DLD1 (cell line): Measurements from ENCODE around the gene NKRF.
"Not testable (repeated sequence)": the region's sequence is repeated elsewhere in the genome, so short reads cannot be mapped to it uniquely, and the experiment has no call there.

Experiments
- in situ Hi-C: cut with HindIII; loops from 2 replicates; pipeline ENCODE4 v1.10.0; 2017; ENCODE audit warnings: low sequenced_read_pairs

The NKRF gene

GRCh38 chrX:119606280-119607017 is at the start of gene NKRF:
NKRF (minus strand) TSS chrX:119606424.
- in situ Hi-C loops, result no loop called here

GRCh38 chrX:119655125-119655524 is 48.9 kb upstream of the NKRF start:
- in situ Hi-C loops, result no loop called here

GRCh38 chrX:119654112-119654531 is 47.9 kb upstream of the NKRF start:
- in situ Hi-C loops, result no loop called here

GRCh38 chrX:119648421-119648775 is 42.2 kb upstream of the NKRF start:
- in situ Hi-C loops, result no loop called here

GRCh38 chrX:119647552-119648420 is 41.6 kb upstream of the NKRF start:
- in situ Hi-C loops, result no loop called here

GRCh38 chrX:119647089-119647488 is 40.9 kb upstream of the NKRF start:
- in situ Hi-C loops, result no loop called here

- in situ Hi-C loops, result no loop called here
These were observed 40.3 kb upstream of the NKRF start for GRCh38 chrX:119646515-119646914.

- in situ Hi-C loops, result no loop called here
These were observed 37.5 kb upstream of the NKRF start for GRCh38 chrX:119643696-119644095.

- in situ Hi-C loops, result no loop called here
These were observed 34.5 kb upstream of the NKRF start for GRCh38 chrX:119640731-119641170.

- in situ Hi-C loops, result no loop called here
These were observed 32.7 kb upstream of the NKRF start for GRCh38 chrX:119638725-119639471.

GRCh38 chrX:119637421-119637820 is 31.2 kb upstream of the NKRF start:
- in situ Hi-C loops, result not testable (repeated sequence)

GRCh38 chrX:119636419-119636818 is 30.2 kb upstream of the NKRF start:
- in situ Hi-C loops, result no loop called here

GRCh38 chrX:119635799-119636198 is 29.6 kb upstream of the NKRF start:
- in situ Hi-C loops, result no loop called here

GRCh38 chrX:119635179-119635578 is 29.0 kb upstream of the NKRF start:
- in situ Hi-C loops, result no loop called here

- in situ Hi-C loops, result no loop called here
These were observed 19.6 kb upstream of the NKRF start for GRCh38 chrX:119625843-119626242.

- in situ Hi-C loops, result no loop called here
These were observed 18.9 kb upstream of the NKRF start for GRCh38 chrX:119624951-119625668.

GRCh38 chrX:119624417-119624816 is 18.2 kb upstream of the NKRF start:
- in situ Hi-C loops, result no loop called here

- in situ Hi-C loops, result no loop called here
These were observed 16.4 kb upstream of the NKRF start for GRCh38 chrX:119622356-119623232.

GRCh38 chrX:119618439-119618838 is 12.2 kb upstream of the NKRF start:
- in situ Hi-C loops, result no loop called here
